Measurements from ENCODE around the gene RPS28. TPM values are rescaled to one million over a fixed set of nuclear protein-coding genes. Genes with fewer than 3 reads are reported as not detected.
"Not testable (repeated sequence)": the region's sequence is repeated elsewhere in the genome, so short reads cannot be mapped to it uniquely, and the experiment has no call there.

RPS28 gene
- polyA plus RNA-seq (2013, experiment 1 of 2; ENCODE audit: insufficient read length): 603 TPM
- 551 TPM for polyA plus RNA-seq (2013, experiment 2 of 2; ENCODE audit: insufficient read length)

DNA sequence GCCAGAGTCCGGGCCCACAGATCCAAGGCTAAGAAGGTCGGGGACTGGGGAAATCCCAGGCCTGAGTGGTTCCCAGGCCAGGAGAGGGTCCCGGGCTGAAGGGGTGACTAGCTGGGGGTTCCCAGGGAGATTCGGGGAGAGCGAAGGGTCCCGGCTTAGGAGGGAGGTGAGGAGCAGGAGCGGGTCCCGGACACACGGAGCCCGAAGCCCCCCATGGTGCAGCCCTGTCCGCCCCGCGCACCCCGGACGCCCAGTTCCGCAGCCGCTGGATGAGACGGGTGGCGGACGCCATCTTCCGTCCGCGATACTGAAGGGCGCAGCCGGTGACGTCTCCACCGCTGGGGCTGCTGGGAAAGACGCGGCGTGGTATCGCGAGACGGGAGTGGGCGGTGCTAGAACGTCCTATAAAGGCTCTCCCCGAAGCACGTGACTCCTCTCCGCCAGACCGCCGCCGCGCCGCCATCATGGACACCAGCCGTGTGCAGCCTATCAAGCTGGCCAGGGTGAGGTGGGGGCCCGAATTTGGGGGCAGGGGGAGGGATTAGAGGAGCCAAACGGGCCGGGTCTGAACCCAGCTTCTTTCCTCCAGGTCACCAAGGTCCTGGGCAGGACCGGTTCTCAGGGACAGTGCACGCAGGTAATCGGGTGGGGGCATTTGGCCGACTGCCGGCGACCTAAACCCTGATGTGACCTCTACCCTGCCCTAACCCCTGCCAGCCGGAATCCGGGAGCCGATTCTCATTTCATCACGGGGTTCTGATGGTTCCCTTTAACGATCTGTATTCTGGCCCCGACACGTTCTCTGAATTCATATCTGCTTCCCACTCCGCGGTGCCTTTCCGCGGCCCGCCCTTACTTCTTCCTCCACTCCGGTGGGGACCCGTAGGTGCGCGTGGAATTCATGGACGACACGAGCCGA lies at the start of gene RPS28, which contains the start of gene NDUFA7:
TSS of gene RPS28 (plus strand) at position 430 of the 919 bp plus-strand sequence. CDS start at position 465, 35 bp downstream.
TSS of gene NDUFA7 (minus strand) at position 309 of the 919 bp plus-strand sequence. CDS start at position 292, 17 bp downstream.
- DNase-seq: peak; percentile 96

DNA sequence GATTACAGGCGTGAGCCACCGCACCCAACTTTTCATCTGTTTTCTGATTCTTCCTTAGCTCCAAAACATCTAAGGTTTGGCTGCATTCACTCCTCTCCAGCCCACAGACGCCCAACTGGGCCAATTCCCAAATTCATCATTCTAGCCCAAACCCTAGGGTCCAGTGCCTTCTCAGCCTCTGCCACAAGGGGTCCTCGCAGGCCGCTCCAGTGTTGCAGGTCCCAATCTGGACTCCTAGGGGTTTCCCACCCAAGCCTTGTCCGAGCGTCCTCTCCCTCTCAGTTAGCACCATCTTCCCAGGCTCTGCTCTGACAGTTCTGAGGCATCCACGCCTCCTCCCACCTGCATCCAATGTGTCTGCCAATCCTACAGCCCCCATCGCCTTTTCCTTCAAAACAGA lies 44.8 kb upstream of the RPS28 start:
- not testable (repeated sequence) for DNase-seq

DNA sequence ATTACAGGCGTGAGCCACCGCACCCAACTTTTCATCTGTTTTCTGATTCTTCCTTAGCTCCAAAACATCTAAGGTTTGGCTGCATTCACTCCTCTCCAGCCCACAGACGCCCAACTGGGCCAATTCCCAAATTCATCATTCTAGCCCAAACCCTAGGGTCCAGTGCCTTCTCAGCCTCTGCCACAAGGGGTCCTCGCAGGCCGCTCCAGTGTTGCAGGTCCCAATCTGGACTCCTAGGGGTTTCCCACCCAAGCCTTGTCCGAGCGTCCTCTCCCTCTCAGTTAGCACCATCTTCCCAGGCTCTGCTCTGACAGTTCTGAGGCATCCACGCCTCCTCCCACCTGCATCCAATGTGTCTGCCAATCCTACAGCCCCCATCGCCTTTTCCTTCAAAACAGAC lies 30.0 kb upstream of the RPS28 start:
- DNase-seq: not testable (repeated sequence)

DNA sequence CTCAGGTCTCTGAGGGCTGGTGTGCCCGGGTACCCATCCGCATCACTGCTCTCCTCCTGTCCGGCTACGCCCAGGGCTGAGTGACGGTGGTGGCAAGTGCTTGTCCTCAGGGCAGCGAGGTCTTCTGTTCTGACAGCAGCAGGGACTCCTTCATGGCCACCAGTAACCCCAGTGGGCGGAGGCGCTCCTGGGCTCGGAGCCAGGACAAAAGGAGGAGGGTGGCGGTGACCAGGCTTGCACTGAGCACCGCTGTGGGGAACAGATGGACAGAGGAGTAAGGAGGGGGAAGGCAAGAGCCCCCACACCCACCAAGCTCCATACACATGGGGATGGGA lies 19.0 kb upstream of the RPS28 start:
- DNase-seq: no peak

DNA sequence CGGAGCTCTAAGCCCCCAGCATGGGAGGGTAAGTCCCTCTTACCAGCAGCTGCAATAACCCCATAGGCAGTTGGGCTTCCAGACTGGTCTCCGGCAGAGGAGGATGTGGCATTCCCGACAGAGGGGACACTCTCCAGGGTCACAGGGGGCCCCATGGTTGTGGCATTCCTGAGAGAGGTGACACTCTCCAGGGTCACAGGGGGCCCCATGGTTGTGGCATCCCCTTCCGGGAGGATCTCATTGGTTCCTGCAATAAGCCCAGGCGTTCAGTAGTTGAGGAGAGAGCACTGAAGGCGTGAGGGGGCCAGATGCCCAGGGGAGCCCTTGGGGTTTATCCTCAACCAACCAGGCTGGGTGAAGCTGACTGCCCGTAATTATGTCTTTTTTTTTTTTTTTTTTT lies 18.6 kb upstream of the RPS28 start:
- no peak for DNase-seq

DNA sequence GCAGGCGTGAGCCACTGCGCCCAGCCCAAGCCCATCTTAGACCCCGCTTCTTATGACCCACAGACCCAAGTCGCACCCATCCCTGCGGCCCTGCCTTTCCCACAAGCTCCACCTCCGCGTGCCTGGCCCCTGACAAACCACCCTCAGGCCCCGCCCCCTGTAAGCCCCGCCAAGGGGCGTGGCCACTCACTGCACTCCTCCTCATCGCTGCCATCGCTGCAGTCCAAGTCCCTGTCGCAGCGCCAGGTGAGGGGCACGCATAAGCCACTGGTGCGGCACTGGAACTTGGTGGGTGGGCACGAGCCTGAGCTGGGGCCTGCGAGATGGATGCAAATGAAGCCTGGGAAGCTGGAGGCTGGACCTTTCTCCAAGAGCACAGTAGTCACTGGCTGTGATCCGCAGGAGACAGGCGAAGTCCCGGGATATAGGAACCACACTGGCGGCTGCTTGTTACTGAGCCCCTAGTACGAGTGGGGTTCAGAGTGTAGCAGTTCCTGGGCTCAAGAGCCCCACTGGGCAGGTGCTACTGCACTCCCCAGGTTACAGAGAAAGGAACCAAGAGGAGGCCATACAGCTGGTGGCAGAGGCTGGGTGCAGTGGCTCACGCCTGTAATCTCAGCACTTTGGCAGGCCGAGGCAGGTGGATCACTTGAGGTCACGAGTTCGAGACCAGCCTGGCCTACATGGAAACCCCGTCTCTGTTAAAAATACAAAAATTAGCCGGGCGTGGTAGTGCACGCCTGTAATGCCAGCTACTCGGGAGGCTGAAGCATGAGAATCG lies 16.3 kb upstream of the RPS28 start:
- no peak for DNase-seq

DNA sequence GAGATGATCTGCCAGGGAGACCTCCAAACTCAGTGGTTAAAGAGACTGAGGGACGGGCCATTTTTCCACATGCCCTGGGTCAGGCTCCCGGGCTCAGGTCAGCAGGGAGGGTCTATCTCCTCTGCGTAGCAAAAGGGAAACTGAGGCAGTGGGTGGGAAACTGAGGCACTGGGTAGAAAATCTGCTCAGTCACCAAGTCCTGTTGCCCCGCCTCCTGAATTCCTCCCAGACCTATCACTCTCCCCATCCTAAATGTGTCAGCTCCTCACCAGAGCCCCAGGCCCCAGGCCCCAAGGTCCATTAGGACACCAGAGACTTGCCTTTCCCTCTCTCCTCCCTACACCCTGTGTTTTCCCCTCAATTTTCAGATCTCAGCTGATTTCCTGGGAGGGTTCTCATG lies 15.5 kb upstream of the RPS28 start:
- no peak for DNase-seq

DNA sequence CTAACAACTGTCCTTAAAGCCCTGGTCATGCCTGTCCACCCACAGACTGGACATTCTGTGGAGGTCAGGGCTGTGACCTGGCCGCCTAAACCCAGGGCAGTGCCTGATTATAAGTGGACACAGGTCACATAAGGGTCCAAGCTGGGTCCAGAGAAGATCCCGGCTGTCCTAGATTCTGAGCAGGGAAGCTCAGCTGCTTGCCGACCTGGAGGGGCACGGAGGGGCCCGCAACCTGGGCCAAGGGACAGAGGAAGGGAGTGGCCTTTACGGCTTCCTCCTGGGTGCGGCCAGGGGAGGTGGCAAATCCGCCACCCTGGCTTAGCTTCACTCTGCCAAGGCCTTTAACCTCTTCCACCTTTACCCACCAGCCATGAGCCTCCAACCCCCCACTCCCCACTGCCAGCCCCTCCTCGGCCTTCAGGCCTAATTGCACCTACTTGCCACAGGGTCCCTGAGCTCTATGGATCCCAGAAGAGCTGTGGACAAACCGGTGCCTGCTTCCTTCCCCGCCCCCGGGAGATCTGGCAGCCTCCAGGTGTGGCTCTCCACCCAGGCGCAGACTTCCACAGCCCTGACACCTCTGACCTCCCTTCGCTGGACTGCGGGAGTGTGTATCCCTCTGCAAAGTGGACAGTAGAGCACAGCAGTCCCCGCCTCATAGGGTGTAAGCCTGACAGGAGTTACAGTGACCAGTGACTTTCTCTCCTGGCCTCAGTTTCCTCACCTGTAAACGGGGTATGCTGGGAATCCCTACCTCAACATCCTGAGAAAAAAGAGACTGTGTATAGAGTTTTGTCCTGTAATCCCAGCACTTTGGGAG lies 14.9 kb upstream of the RPS28 start:
- DNase-seq: no peak

DNA sequence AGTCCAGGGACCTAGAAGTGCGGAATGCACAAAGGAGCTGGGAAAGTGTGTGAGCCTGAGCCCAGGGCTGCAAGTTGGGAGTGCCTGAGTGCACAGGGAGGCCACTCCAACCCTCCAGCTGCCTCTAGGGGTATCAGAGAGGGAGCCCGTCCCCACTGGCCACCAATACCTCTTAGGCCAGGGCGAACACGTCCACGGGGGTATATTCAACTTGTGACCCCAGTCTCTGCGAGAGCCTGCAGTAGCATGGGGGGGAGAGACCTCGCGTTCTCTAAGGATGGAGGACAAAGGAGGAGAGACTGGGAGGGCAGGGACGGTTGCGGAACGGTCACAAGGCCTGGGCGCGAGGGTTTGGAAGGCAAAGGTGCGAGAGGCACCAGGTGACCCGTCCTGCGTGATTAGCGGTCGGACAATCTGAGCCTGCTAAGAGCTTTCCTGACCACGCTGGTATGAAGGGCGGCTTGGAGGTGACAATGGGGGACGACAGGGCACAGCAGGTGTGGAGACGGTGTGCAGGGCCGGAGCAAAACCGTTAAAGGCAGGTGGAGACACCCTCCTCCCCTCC lies 13.8 kb upstream of the RPS28 start:
- no peak for DNase-seq

DNA sequence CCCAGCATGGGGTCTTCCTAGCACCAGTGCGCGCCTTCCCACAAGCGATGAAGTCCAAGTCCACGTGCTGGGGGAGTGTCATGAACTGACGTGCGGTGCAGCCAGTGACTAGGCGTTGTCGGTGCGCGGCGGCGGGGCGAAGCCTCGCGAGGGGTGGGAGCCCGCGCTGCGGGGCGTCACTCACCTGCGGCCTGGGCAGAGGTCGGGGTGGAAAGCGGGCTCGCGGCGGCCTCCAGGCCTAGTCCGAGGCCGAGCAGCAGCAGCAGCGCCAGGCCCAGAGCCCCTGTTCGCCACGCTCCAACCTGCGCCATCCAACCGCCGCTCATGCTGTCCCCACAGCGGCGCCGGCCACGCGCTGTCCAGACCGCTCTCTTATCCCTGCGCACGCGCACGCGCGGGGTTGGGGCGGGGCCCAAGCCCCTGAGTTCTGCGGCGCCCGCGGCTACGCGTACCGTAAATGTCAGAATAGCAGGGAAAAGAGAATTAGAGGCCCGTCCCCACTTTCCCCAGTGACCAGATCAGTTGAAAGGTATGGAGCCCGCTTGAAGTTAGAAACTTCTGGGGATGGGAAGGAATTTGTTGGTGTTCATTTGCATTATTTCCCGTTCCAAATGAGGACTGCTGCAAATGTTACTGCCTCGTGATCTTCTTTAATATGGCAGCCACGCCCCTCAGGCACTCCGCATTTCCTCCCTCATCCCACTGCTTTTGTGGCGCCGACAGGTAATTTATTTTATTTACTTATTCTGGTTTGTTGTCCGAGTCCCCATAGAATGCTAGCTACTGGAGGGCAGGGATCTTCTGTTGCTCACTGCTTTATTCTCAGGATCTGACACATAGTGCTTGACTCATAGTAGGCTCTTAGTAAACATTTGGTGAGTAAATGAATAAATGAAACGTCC lies 13.1 kb upstream of the RPS28 start, which contains the start of gene CD320:
TSS of gene CD320 (minus strand) at position 394 of the 902 bp plus-strand sequence. CDS start at position 326, 68 bp downstream.
- peak; percentile 89 for DNase-seq

DNA sequence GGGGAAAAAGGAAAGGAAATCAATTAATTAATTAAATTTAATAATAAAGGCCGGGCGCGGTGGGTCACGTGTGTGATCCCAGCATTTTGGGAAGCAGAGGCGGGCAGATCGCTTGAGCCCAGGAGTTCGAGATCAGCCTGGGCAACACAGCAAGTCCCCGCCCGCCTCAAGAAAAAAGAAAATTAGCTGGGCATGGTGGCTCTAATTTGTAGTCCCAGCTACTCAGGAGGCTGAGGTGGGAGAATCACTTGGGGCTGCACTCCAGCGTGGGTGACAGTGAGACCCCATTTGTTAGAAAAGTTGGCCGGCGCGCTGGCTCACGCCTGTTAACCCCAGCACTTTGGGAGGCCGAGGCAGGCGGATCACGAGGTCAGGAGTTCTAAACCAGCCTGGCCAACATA lies 12.4 kb upstream of the RPS28 start:
- DNase-seq: no peak

DNA sequence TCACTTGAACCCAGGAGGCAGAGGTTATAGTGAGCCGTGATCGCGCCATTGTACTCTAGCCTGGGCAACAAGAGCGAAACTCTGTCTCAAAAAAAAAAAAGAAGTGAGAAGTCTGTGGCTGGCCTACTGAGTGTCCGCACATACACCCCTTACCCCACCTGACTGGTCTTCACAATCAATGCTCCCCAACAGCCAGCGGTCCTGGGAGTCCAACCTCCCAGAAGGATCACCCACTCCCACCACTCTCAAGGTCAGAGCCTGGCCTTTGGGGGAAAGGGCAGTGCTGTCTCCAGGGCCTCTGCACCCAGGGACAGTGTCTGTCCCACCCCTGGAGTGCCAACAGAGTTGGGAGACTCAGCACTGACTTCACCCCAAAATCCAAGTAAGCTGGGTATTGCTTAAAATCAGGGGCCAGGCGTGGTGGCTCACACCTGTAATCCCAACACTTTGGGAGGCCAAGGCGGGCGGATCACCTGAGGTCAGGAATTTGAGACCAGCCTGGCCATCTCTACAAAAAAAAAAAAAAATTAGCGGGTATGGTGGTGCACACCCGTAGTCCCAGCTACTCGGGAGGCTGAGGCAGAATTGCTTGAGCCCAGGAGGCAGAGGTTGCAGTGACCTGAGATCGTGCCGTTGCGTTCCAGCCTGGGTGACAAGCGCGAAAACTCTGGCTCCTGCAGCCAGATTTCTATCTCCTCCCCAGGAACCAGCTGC lies 10.8 kb upstream of the RPS28 start:
- no peak for DNase-seq

DNA sequence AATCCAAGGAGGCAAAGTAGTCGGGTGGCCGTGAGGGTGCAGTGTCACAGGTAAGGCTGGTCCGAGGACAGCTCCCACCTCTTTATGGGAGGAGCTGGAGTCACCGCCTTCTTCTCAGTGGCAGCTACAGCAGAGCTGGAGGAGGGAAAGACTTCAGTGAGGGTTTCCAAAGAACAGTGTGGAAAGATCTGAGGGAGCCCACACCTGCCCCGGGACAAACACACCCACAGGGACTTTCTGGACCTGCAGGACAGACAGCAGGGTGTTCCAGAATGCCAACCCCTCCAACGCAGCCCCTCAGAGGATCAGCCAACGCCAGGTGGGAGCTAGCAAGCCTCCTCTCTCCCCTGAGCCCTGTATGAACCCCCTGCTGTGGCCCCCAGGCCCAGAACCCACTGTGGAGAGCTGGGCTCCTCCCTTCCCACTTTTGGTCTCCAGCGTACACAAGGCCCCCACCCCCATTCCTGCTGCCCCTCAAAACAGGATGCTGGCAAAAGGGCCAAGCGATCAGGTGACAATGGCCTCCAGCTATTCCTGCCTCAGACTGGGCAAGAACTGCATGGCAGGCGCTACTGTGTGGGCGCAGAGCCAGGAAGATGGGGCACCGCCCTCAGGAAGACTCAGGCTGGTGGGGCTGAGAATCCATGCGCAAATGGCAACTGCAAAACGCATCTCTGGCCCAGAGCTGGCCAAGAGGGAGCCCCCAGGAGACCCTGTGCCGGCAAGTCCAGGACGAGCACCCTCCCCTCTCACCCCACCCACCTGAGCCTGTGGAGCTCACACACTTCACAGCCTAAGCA lies 9.6 kb upstream of the RPS28 start:
- DNase-seq: no peak

DNA sequence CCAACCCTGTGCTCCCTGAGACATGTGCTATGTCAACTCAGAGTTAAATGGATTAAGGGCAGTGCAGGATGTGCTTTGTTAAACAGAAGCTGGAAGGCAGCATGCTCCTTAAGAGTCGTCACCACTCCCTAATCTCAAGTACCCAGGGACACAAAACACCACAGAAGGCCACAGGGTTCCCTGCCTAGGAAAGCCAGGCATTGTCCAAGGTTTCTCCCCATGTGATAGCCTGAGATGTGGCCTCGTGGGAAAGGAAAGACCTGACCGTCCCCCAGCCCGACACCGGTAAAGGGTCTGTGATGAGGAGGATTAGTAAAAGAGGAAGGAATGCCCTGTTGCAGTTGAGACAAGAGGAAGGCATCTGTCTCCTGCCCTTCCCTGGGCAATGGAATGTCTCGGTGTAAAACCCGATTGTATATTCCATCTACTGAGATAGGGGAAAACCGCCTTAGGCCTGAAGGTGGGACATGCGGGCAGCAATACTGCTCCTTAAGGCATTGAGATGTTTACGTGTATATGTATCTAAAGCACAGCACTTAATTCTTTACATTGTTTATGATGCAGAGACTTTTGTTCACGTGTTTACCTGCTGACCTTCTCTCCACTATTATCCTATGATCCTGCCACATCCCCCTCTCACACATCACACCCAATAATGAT lies 6.2 kb upstream of the RPS28 start:
- DNase-seq: not testable (repeated sequence)

DNA sequence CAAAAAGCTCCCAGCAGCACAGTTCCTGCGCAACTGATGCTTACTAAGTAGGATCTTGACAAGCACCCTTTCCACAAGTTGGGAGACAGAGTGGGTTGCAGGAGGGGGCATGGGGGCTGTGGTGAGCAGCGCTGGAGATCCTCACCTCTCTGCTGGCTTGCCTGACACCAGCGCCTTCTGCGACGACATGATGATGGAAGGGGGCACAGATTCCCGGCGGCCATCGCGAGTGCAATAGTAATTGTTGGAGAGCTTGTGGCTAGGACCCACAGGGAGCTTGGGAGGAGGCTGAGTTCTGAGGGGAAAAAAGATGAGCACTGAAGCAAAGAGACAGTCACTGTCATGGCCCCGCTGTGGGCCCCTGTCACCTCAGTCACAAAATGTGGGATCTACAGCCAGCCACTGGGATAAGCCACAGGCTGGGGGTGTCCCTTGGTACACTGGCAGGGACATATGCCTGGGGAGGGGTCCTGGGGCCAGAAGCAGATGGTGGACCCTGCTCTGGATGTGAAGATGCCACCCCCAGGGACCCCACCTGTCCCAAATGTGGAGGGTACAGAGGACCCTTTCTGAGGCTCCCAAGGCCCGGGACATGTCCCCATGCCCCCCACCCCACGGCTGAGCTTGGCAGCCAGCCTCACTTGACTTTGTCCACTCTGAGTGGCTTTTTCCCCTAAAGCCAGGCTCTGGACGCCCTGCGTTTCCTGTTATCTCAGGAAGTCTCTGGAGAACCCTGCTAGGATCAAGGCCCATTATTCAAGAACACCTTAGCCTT lies 4.8 kb upstream of the RPS28 start:
- DNase-seq: no peak

DNA sequence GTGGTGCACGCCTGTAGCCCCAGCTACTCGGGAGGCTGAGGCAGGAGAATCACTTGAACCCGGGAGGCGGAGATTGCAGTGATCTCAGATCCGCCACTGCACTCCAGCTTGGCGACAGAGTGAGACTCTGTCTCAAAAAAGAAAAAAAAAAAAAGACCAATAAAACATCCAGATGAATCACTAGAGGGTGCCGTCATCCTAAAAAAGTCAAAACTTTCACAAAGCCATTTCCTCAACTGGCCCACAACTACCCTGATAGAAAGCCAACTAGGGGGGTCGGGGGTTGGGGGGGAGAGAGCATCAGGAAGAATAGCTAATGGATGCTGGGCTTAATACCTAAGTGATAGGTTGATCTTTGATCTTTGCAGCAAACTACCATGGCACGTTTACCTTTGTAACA lies 2.5 kb upstream of the RPS28 start:
- peak; percentile 23 for DNase-seq

DNA sequence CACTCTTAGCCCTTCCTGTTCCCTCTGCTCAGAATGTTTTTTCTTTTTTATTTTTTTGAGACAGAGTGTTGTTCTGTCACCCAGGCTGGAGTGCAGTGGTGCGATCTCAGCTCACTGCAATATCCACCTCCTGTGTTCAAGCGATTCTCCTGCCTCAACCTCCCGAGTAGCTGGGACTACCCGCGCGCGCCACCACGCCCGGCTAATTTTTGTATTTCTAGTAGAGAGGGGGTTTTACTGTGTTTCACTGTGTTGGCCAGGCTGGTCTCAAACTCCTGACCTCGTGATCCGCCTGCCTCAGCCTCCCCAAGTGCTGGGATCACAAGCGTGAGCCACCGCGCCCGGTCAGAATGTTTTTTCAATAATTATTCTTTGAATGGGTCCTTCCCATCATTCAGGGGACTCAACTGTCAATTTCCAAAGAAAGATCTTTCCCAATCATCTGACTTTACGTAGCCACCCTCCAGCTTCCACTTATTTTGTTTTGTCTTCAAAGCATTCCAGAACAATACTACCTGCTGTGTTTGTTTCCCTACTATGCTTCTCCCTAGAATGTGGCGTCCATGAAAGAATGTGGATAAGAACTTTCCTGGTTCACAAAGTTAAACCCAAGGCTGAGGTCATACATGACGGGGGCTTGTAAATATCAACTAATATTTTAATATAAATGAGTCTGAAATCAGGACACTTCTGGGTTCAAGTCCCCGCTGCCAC lies 1.3 kb upstream of the RPS28 start:
- DNase-seq: no peak

All from fibroblast of skin of scalp (primary cell).